NCI-H774 (cell line): Measurements from ENCODE around the gene NXPH1.
"Not testable (repeated sequence)": the region's sequence is repeated elsewhere in the genome, so short reads cannot be mapped to it uniquely, and the experiment has no call there.

Experiments used
- DNase-seq: peaks from one replicate; lab custom pipeline; 2025; lab: John Stamatoyannopoulos, UW

NXPH1 gene

GRCh38 chr7:8719102-8719501, 285.7 kb downstream of the NXPH1 start:
- DNase-seq = no peak

DNA sequence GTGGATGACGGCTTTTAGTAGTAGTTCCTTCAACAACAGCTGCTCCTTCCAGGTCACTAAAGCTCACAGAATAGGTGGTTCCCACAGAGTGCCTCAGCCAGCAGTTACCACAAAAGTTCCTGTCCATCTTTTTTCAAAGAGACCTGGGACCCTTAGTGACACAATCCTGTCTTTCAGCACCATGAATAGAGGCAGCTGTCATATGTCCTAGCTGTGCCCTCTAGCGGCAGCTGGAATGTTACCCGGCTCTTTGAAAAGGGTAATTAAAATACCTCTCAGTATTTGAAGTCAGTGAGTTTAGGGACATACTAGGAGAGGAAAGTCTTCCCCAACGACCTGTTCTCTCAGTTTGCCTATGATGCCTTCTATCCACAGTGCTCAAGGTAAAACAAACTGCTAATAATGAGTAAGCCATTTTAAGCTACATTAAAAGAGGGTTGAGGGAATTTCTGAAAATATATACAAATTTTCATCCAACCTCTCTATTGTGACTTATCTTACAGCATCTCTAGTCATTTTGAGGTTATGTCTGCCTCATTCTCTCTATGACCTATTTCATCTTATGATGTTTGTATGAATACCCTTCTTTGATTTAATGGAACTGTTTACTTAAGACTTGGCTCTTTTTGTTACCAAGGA, 290.8 kb downstream of the NXPH1 start:
- peak; percentile 45 for DNase-seq

- DNase-seq = not testable (repeated sequence)
Measured at GRCh38 chr7:8731756-8732155, 298.3 kb downstream of the NXPH1 start.

GRCh38 chr7:8739837-8740236, 306.4 kb downstream of the NXPH1 start:
- DNase-seq = peak; percentile 12

GRCh38 chr7:8742837-8743236, 309.4 kb downstream of the NXPH1 start:
- DNase-seq = no peak

DNA sequence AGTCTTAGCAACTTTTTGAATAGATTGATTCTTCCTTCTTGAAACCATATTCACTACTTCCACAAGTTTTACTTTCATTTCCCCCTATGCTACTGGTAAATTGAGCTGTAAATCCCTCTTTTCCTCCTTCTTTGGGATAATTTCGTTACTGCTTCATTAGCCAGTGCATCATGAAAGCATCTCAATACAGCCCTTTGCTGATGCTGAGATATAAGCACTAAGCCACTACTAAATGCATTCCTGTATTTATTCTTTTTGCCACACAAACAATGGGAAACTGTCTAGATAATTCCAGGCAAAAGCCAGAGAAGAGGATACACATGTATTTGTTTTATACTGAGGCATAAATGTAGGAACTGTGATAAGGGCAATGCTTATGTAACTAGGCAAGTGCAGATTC, 313.9 kb downstream of the NXPH1 start:
- no peak for DNase-seq

GRCh38 chr7:8751557-8752231, 318.3 kb downstream of the NXPH1 start:
- DNase-seq = no peak

DNA sequence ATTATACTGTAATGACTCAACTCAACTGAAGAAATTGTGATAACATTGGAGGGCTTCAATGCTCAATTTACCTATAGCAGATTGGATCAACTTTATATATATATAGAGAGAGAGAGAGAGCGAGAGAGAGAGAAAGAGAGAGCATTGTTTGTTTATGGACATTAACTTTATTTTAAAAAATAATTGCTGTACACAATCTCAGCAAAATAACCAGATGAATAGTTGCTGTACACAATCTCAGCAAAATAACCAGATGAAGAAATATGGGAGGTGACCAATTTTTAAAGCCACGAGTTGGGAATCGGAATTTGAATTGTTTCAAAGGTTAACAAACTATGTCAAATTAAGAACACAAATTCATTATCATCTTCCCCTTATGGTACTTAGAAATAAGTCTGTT, 319.9 kb downstream of the NXPH1 start:
- no peak for DNase-seq

- DNase-seq = no peak
Measured at GRCh38 chr7:8761731-8762130, 328.3 kb downstream of the NXPH1 start.

DNA sequence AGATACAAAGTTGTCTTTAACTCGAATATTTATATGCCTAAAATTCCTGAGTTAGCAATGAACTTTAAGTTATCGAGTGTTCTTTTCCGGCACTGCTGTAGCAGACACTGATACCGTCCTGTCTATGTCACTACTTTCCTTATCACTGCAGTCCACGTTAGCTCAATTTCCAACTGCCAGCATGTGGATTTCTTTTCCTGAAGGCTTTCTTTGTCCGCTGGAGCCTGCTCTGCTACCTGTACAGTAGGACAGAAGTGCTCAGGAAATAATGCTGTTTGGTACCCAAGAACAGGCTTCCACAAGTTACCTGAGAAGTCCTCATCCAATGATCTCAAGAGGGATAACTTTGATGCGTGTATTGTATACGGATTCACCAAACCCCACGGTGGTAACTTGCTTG, 329.4 kb downstream of the NXPH1 start:
- DNase-seq = no peak

DNA sequence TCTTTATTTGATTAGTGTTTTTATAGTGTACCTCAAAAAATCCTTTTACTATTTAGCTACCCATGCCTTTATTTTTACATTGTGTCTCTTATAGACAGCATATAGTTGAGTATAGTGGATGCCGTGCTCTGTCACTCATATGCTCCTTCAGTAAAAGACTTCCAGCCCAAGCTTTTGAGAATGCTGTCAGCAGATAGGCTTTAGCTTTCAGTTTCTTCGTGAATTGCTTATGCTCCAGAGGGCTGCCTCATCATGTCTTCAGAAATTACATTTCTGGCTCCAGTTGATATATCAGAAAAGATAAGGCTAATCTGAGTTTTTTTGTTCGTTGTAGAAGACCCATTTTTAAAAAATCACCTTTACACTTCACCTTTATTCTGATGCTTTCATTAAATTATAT, 332.0 kb downstream of the NXPH1 start:
- DNase-seq = no peak

GRCh38 chr7:8773518-8773917, 340.1 kb downstream of the NXPH1 start:
- no peak for DNase-seq

GRCh38 chr7:8778459-8778858, 345.1 kb downstream of the NXPH1 start:
- no peak for DNase-seq

DNA sequence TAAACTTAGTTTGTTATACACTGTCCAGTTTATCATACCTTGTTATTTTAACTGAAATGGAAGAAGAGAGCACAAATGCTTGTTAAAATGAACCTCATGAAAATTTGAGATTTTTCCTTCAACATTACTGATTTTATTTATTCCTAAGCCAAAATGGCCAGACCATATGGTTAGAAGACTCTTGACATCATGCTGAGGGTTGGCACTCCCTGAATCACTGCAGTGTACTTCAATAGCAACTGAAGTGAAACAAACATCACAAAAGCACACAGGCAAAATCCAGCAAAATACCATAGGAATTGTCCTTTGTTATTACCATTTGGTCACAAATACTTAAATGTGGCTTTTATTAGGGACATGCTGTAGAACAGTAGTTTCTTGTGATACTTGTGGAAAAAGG, 347.8 kb downstream of the NXPH1 start:
- DNase-seq = no peak

DNA sequence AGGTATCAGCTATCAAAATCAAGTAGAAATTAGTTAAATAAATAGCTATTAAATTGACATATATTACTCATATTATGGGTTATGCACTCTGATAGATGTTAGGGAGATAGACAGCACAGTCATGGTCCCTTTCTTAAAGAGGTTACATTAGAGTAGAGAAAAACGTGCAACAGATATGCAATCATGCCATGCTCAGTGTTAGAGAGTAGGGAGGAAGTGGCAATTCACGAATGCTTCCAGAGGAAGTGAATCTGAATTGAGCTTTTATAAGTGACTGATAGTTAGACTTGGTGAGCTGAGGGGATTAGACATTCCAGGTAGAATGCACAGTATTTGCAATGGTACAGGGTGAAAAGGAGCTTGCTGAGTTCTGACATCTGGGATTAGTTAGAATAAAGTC, 349.8 kb downstream of the NXPH1 start:
- no peak for DNase-seq

DNA sequence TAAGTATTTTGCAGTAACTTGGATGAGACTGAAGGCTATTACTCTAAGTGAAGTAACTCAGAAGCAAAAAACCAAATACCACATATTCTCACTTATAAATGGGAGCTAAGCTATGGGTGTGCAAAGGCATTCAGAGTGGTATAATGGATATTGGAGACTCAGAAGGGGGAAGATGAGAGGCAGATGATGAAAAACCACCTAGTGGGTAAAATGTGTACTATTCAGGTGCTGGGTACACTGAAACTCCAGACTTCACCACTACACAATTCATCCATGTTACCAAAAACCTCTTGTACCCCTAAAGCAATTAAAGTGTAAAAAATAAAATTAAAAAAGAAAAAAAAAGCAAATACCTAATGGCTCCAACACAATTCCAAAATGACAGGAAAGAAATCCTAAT, 351.7 kb downstream of the NXPH1 start:
- DNase-seq = no peak

GRCh38 chr7:8800986-8801385, 367.6 kb downstream of the NXPH1 start:
- DNase-seq = no peak
